NB4 (cell line): ENCODE results near the gene MGMT.

Source experiments
- CTCF ChIP-seq: IDR thresholded peaks from one replicate; pipeline ENCODE4 v1.5.1; 2012; ENCODE audit warnings: low read depth, low read length
- MYC ChIP-seq: IDR thresholded peaks from 2 replicates; pipeline ENCODE4 v1.6.1; 2011; ENCODE audit warnings: low read depth, low read length
- POLR2A ChIP-seq: IDR thresholded peaks from 2 replicates; pipeline ENCODE4 v1.6.1; 2011; ENCODE audit warnings: mild to moderate bottlenecking; ENCODE audit not compliant: insufficient read length; ENCODE audit errors: extremely low read depth

- no peak for TF ChIP-seq CTCF
- TF ChIP-seq POLR2A, result no peak
- TF ChIP-seq MYC, result no peak
Observed at GRCh38 chr10:129710510-129710847, 243.4 kb downstream of the MGMT start.
